CD4-positive, alpha-beta T cell treated with Interleukin-21 for 1 hour (primary cell): ENCODE measurements around the gene MVD.
"Not testable (repeated sequence)": the region's sequence is repeated elsewhere in the genome, so short reads cannot be mapped to it uniquely, and the experiment has no call there.

ENCODE experiments used
- DNase-seq: peaks from one replicate; pipeline ENCODE4 v3.0.0-alpha.2; 2020

Gene MVD

GRCh38 chr16:88680554-88681083 is 17.7 kb upstream of the MVD start:
- DNase-seq: no peak

DNA sequence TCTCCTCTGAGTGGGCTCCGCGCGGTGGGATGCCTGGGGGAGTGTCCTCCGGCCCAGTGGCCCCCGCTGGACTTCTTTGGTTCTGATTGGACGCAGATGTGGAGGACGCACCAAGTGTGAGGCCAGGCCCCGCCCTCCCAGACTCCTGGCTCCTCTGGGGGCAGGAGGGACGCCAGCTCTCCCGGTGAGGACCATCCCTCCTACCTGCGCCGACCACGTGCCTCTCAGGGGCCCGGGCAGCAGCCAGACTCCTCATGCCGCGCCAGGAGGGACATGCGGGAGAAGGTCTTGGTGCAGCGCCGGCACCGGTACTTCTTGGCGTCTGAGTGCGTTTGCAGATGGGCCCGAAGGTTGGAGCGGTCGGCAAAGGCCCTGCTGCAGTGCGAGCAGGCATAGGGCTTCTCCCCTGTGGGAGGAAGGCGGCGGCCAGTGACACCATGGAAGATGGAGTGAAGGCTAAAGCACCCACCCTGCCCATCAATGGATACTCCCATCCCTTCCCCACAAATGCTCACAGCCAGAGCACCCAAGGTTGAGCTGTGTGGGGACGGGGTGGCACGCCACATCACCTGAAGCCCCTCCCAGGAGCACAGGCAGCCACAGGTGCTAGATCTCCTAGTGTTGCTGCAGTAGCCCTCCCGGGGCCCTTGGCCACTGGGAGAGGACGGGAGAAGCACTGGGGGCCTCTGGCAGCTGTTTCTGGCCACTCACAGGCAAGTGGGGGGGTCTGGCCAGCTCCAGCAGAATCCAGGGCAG is 15.5 kb upstream of the MVD start:
- no peak for DNase-seq

- no peak for DNase-seq
Observed at GRCh38 chr16:88677721-88678120, 14.8 kb upstream of the MVD start.

DNA sequence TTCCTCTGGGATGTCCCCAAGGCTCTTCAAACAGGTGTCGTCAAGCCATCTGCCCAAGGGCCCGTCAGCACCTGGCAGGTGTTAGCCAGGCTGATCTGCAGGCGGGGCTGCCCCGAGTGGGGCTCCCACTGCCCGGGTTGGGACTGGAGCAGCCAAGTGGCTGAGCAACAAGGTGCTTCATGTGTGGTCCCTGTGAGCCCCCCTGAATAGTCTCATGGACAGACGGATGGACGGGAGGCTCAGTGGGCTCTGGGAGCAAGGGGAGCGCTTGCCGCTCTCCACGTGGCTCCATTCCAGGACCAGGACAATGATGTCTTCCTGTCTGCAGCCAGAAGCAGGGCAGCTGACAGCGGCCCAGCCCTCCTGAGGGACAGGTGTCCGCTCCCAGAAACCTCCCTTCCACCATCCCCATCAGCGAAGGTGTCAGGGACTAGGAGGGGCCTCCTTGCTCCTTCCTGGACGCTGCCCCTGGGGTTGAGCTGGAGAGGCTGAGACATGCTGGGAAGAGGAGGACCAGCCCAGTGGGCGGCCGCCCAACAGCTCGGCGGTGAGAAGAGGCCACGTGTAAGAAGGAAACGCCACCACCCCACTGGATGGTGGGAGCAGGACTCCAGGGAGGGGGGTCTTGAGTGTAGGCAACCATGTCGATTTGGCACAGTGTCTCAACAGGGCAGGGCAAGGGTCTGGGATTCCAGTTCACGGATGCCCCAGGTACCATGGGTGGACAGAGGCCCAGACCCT is 13.8 kb upstream of the MVD start:
- no peak for DNase-seq

DNA sequence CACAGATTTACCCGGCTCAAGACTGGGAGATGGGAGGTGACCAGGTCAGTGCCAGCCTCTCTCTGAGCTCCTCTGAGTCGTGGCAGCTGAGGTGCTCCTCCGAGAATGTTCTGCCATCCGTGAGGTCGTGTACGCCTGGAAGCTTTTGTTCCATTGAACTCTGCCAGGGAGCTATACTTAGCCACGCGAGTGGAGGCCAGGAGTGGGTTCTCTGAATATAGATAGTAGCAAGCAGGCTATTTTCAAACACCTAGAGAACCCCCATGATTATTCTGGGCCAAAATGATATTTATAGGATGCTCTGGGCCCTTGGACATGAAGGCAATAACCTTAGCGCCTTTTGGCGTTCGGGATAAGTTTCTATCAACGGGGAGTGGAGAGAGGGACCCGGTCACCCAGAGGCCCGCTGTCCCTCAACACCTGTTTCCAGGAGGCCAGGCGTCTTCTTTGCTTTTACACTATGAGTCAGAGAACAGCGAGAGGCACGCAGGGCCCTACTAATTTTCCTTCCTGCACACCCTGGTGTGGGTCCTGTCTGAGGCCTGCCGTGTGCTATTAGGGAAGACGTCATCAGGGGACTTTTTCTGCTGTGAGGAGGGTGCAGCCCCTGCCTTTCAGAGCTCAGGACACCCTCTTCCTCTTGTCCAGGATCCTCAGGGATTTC is 11.0 kb upstream of the MVD start:
- DNase-seq: no peak

GRCh38 chr16:88672776-88673175 is 9.9 kb upstream of the MVD start:
- no peak for DNase-seq

DNA sequence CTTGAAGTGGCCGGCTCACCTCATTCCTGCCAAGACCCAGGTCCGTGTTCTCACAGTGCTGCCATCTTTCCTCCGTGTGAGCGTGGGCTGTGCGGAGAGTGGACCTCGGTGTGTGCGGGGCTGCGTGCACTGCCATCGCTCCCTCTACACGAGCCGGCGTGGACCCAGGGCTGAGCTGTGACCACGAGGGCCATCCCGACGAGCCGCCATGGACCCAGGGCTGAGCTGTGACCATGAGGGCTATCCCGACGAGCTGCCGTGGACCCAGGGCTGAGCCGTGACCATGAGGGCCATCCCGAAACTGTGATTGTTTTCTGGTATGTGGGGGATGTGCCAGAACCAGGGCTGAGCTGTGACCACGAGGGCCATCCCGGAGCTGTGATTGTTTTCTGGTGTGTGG is 8.9 kb upstream of the MVD start:
- DNase-seq: no peak

- no peak for DNase-seq
Observed at GRCh38 chr16:88669980-88670379, 7.1 kb upstream of the MVD start.

GRCh38 chr16:88669493-88669892 is 6.6 kb upstream of the MVD start:
- DNase-seq: not testable (repeated sequence)

- DNase-seq: no peak
Observed at GRCh38 chr16:88667461-88667860, 4.6 kb upstream of the MVD start.

- DNase-seq: no peak
Observed at GRCh38 chr16:88665570-88665969, 2.7 kb upstream of the MVD start.

GRCh38 chr16:88665148-88665547 is 2.3 kb upstream of the MVD start:
- no peak for DNase-seq

DNA sequence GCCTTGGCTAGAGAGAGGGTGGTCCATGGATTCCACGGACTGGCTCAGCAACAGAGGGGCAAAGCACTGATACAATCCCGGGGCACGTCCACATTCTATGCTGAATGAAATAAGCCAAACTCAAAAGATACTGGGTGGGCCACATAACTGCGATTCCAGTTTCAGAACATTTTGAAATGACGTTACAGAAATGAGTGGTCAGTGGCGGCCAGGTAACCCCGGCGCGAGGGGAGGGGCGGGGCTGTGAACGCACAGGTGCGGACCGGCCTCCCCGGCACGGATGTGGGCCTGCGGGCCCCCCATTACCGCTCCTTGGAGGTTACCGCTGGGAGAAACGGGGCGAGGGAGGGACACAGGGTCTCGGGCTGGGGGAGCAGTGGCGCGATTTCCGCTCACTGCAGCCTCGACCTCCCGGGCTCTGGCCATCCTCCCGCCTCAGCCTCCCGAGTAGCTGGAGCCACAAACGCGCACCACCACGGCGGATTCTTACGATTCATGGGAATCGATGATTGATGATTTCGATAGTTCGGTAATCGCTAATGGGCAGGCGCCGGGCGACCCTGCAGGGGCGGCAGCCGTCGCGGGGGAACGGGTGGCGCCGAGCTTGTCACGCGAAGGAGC is 559 bp downstream of the MVD start:
- no peak for DNase-seq

DNA sequence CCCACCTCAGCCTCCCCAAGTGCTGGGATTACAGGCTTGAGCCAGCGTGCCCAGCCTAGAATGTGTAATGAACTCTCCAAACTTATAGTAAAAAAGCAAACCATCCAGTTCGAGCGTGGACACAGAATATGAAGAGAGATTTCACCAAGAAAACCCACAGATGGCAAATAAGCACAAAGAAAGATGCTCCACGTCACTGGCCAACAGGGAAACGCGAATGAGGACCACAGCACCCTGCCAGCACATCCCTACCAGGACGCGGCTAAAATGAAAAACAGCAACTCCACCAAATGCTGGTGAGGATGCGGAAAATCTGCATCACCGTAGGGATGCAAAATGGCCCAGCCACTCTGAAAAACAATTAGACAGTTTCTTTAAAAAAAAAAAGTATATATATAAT is 1.4 kb downstream of the MVD start:
- DNase-seq: no peak

GRCh38 chr16:88659160-88659559 is 3.7 kb downstream of the MVD start:
- DNase-seq: no peak

DNA sequence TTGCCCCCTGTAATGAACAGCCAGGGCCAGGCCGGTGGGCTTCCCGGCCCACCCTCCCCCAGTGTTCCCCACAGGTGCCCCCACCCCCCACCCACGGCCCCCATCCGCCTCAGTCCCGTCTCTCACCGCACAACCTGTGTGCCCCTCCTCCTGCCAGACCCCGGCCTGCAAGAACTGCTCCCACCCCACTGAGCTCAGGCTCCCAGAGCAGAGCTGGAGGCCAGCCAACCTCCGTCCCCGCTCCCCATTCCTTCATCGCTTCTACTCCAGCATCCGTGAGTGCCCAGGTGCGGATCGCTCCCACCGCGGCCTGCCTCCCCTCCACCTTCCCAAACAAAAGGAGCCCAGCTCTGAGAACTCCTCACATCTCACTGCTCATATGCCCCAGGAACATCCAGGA is 4.2 kb downstream of the MVD start:
- no peak for DNase-seq

DNA sequence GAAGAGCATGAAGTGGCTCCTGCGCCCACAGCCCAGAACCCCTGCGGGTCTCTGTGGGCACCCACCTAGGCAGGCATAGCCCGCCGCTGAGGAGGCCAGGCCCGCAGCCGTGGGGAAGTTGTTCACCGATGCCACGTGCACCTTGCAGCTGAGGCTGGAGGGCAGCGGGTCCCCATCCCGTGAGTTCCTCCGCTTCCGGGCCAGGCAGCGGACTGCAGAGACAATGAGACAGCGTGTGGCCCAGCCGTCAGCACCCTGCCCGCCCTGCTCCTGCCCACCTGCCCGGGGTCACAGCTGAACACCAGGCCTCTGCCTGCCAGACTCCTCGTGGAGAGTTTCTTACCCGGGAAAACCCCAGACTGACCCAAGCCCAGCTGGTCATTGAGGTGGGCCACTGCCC is 5.5 kb downstream of the MVD start:
- DNase-seq: no peak

DNA sequence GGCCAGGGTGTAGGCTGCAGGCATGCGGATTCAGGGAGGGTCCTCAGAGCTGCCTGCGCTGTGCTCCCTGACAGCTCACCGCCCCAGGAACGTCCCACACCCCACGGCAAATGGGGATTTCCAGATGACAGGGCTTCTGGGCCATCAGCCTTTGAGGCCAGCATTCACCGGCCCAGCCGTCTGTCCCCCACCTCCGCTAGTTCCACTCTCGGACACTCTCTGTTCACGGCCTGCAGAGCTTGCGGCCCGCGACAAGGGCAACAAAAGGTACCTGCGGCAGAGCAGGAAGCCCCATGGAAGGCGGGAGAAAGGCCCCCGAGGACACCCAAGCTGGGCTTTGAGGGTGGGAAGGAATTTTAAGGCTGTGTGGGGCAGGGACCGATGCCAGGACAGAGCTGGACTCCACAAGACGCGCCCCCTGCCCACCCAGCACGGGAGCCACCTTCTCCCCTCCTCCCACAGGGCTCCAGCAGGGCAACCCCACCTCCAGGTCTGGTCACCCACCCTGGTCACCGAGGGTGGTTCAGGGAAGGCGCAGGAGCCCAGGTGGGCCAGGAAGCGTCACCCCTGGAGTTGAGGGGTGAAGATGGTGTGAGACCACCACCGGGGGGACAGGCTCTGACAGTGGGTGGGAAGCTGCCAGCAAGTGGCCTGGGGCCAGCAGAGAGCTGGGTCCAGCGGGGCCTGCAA is 6.5 kb downstream of the MVD start:
- DNase-seq: no peak

DNA sequence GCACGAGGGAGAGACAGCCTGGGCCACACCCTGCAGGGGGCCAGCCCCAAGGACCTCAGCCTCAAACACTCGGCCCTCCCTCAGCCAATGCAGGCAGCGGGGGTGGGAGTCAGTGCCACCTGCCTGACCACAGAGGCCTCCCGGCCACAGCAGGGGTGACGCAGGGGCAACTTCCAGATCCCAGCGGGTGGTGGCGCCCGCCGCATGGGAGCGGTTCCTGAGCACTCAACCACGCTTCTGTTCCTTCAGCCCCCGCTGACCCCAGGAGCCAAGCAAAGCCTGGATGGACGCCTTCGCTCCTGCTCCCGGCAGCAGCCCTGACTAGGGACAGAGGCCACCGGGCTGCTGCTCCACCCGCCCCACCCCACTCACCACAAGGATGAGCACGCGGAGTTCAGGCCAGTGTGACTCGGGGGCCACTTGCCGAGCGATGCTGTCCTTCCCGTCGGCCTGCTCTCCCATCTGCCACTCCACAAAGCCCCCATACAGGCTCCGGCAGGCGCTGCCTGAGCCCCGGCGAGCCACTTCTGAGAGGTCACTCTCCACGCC is 7.1 kb downstream of the MVD start:
- DNase-seq: no peak

- DNase-seq: no peak
Observed at GRCh38 chr16:88655053-88655732, 7.7 kb downstream of the MVD start.

GRCh38 chr16:88654363-88655052 is 8.4 kb downstream of the MVD start:
- DNase-seq: no peak
